22Rv1 (cell line): Measurements from ENCODE around the gene SCAND1.

Source experiments
- H3K27ac ChIP-seq: fragments of 450-650 bp; 2 replicates; pipeline ENCODE4 v1.5.1; 2017
- CTCF ChIP-seq: fragments of 450-650 bp; IDR thresholded peaks from 2 replicates; pipeline ENCODE4 v1.5.1; 2017; ENCODE audit warnings: mild to moderate bottlenecking
- ZFX ChIP-seq: fragments of 450-650 bp; IDR thresholded peaks from 2 replicates; pipeline ENCODE4 v1.6.1; 2017; ENCODE audit warnings: antibody characterized with exemption, borderline replicate concordance

The SCAND1 gene

GRCh38 chr20:35988910-35989463, 34.7 kb upstream of the SCAND1 start:
- no peak overlapping the region for H3K27ac ChIP-seq
- TF ChIP-seq ZFX (no peak), CTCF (no peak)

DNA sequence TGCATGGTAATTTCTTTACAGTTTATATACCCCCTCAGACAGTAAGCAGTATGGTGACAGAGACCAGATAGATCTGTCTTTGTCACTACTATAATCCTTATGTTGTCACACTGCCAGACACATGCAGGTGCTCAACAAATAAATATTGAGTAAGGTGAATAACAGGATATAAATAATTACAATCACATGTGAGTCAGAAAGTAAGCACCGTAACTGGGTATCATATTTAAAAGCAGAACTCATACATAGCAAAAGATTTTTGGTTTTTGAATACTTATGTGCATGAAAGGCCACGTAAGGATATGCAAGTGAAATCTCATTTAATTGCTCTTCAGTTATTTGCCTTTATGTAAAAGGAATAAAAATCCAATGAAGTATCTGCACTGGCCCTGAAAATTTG, 31.5 kb upstream of the SCAND1 start:
- no peak overlapping the region for H3K27ac ChIP-seq
- no peak for TF ChIP-seq ZFX
- TF ChIP-seq CTCF = no peak

- TF ChIP-seq CTCF = no peak
- no peak for TF ChIP-seq ZFX
- no peak overlapping the region for H3K27ac ChIP-seq
Observed at GRCh38 chr20:35984382-35984781, 30.1 kb upstream of the SCAND1 start.

GRCh38 chr20:35981969-35982368, 27.7 kb upstream of the SCAND1 start:
- TF ChIP-seq CTCF (no peak), ZFX (no peak)
- no peak overlapping the region for H3K27ac ChIP-seq

- TF ChIP-seq CTCF (no peak), ZFX (no peak)
- H3K27ac ChIP-seq = no peak overlapping the region
Observed at GRCh38 chr20:35979544-35979943, 25.2 kb upstream of the SCAND1 start.

DNA sequence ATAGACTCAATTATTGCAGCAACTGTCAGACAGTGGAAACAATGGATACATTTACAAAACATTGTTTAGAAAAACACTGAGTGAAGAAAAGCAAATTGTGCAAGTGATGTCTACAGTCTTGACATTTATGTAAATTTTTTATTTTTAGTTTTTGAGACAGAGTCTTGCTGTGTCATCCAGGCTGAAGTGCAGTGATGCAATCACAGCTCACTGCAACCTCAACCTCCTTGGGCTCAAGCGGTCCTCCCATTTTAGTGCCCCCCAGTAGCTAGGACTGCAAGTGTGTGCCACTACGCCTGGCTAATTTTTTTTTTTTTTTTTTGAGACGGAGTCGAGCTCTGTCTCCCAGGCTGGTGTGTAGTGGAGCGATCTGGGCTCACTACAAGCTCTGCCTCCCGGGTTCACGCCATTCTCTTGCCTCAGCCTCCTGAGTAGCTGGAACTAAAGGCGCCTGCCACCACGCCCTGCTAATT, 23.8 kb upstream of the SCAND1 start:
- TF ChIP-seq CTCF = no peak
- no peak for TF ChIP-seq ZFX
- H3K27ac ChIP-seq = no peak overlapping the region

GRCh38 chr20:35975576-35976373, 21.5 kb upstream of the SCAND1 start:
- TF ChIP-seq ZFX = no peak
- TF ChIP-seq CTCF = no peak
- no peak overlapping the region for H3K27ac ChIP-seq
